Calu3 (cell line): ENCODE measurements around the gene CLEC2D. TPM values are rescaled to one million over a fixed set of nuclear protein-coding genes. Genes with fewer than 3 reads are reported as not detected.
A peak's percentile ranks its signal among the peaks of the same experiment; 100 is the strongest.

ENCODE experiments used
- BruUV-seq: library from RNA; stranded (reverse); fragments of 400-500 nt; replicated peaks from 2 replicates; lab custom pipeline; 2021; lab: Mats Ljungman, UMichigan
- CTCF ChIA-PET: fragments of 300-600 bp; sonication (Branson Sonifier 250); formaldehyde crosslinking; loops from one replicate; lab custom pipeline; 2022; ENCODE audit warnings: antibody characterized with exemption; lab: Charles Lee
- DNase-seq: peaks from one replicate; pipeline ENCODE4 v3.0.0; 2022
- H3K27ac Mint-ChIP-seq: one replicate; pipeline ENCODE4 v1.8.0; 2022; ENCODE audit warnings: mixed read lengths; ENCODE audit not compliant: unreplicated experiment
- H3K27me3 Mint-ChIP-seq: one replicate; pipeline ENCODE4 v1.8.0; 2022; ENCODE audit warnings: mixed read lengths; ENCODE audit not compliant: unreplicated experiment
- H3K36me3 Mint-ChIP-seq: one replicate; pipeline ENCODE4 v1.8.0; 2022; ENCODE audit warnings: mild to moderate bottlenecking, moderate library complexity, mixed read lengths; ENCODE audit not compliant: insufficient read depth, unreplicated experiment
- H3K4me1 Mint-ChIP-seq: one replicate; pipeline ENCODE4 v1.8.0; 2022; ENCODE audit warnings: mild to moderate bottlenecking, low read depth, mixed read lengths; ENCODE audit not compliant: unreplicated experiment
- H3K4me3 Mint-ChIP-seq: one replicate; pipeline ENCODE4 v1.8.0; 2022; ENCODE audit warnings: mild to moderate bottlenecking, low read depth, moderate library complexity, mixed read lengths; ENCODE audit not compliant: unreplicated experiment
- H3K9me3 Mint-ChIP-seq: one replicate; pipeline ENCODE4 v1.8.0; 2022; ENCODE audit warnings: low read depth, mixed read lengths; ENCODE audit not compliant: unreplicated experiment
- CTCF ChIP-seq: fragments of 200-600 bp; IDR thresholded peaks from one replicate; pipeline ENCODE4 v1.8.0; 2022; ENCODE audit warnings: antibody characterized with exemption; ENCODE audit not compliant: unreplicated experiment
- intact Hi-C: fragments of 100-400 bp; cut with micrococcal nuclease; formaldehyde crosslinking; loops from one replicate; pipeline ENCODE4 v1.10.0; 2022; ENCODE audit not compliant: unreplicated experiment
- total RNA-seq: library from RNA; stranded (reverse); gene quantifications from 2 replicates; pipeline ENCODE4 v1.2.3, GENCODE V29; 2022

Gene CLEC2D
- total RNA-seq, 1 experiment from 2014 or later = 5.8 TPM

- H3K9me3 Mint-ChIP-seq = no peaks in the 10 kb centered on the region
- no peak for TF ChIP-seq CTCF
Observed at GRCh38 chr12:9740106-9740750, 70.7 kb downstream of the CLEC2D start.

GRCh38 chr12:9741726-9742125, 72.2 kb downstream of the CLEC2D start:
- no peak for DNase-seq
- H3K9me3 Mint-ChIP-seq = no peaks in the 10 kb centered on the region
- CTCF ChIA-PET = interaction anchor here (0.9 to 2.1 kb wide), 3 partner anchors 34 to 181 kb away, joined by 3 to 17 read pairs (median 8); no protein-coding TSS in a partner anchor
- BruUV-seq = no TSS peak
- intact Hi-C loops = loop anchor here (10.0 kb wide), 1 partner anchor 273 kb away; the partner anchor contains the start of gene CLEC12B
- H3K27ac Mint-ChIP-seq = no peak overlapping the region
- no peaks in the 10 kb centered on the region for H3K27me3 Mint-ChIP-seq
- H3K4me3 Mint-ChIP-seq = no peak overlapping the region
- peaks cover 5% of the 10 kb centered on the region for H3K36me3 Mint-ChIP-seq
- peaks cover 41% of the 10 kb centered on the region for H3K4me1 Mint-ChIP-seq
- TF ChIP-seq CTCF = no peak

More at GRCh38 chr12:9740106-9740750, 70.7 kb downstream of the CLEC2D start:
- peaks cover 44% of the 10 kb centered on the region for H3K4me1 Mint-ChIP-seq
- BruUV-seq = no TSS peak
- peaks cover 5% of the 10 kb centered on the region for H3K36me3 Mint-ChIP-seq
- peak overlapping the region; percentile 67 for H3K4me3 Mint-ChIP-seq
- no peak overlapping the region for H3K27ac Mint-ChIP-seq
- no peak for DNase-seq
- CTCF ChIA-PET = interaction anchor here (0.6 kb wide), 2 partner anchors 199 to 690 kb away, joined by 3 to 5 read pairs; no protein-coding TSS in a partner anchor
- H3K27me3 Mint-ChIP-seq = no peaks in the 10 kb centered on the region
- intact Hi-C loops = loop anchor here (10.0 kb wide), 1 partner anchor 275 kb away; the partner anchor contains the start of gene CLEC12B

- DNase-seq = peak; percentile 13
- H3K4me3 Mint-ChIP-seq = peak overlapping the region; percentile 27
- intact Hi-C loops = loop anchor here (10.0 kb wide), 1 partner anchor 272 kb away; the partner anchor contains the start of gene CLEC12B
- no peaks in the 10 kb centered on the region for H3K27me3 Mint-ChIP-seq
- peaks cover 35% of the 10 kb centered on the region for H3K4me1 Mint-ChIP-seq
- peaks cover 5% of the 10 kb centered on the region for H3K36me3 Mint-ChIP-seq
- peak overlapping the region; percentile 63 for H3K27ac Mint-ChIP-seq
- TF ChIP-seq CTCF = no peak
- CTCF ChIA-PET = interaction anchor here (0.6 to 2.1 kb wide), 16 partner anchors 14 to 411 kb away, joined by 3 to 17 read pairs (median 4); no protein-coding TSS in a partner anchor
- BruUV-seq = no TSS peak
- H3K9me3 Mint-ChIP-seq = no peaks in the 10 kb centered on the region
Observed at GRCh38 chr12:9742661-9743060, 73.1 kb downstream of the CLEC2D start.

GRCh38 chr12:9745199-9745598, 75.7 kb downstream of the CLEC2D start:
- H3K4me3 Mint-ChIP-seq = no peak overlapping the region
- no peaks in the 10 kb centered on the region for H3K9me3 Mint-ChIP-seq
- no peaks in the 10 kb centered on the region for H3K27me3 Mint-ChIP-seq
- intact Hi-C loops = loop anchor here (10.0 kb wide), 1 partner anchor 270 kb away; the partner anchor contains the start of gene CLEC12B
- no peak overlapping the region for H3K27ac Mint-ChIP-seq
- no peak for TF ChIP-seq CTCF
- CTCF ChIA-PET = interaction anchor here (0.8 kb wide), 1 partner anchor 53 kb away, joined by 3 read pairs; no protein-coding TSS in a partner anchor
- no TSS peak for BruUV-seq
- H3K4me1 Mint-ChIP-seq = peaks cover 33% of the 10 kb centered on the region
- H3K36me3 Mint-ChIP-seq = peaks cover 3% of the 10 kb centered on the region
- DNase-seq = no peak

Other genes starting within 250 kb of the CLEC2D start
- not detected in 2 replicates for gene KLRB1, start 61.8 kb upstream of the CLEC2D start, total RNA-seq
- not detected in 2 replicates for gene CLECL1, start 63.4 kb downstream of the CLEC2D start, total RNA-seq
- gene CD69, start 91.2 kb downstream of the CLEC2D start, total RNA-seq = 1.7 and 2.6 TPM in 2 replicates
- 0.32 TPM in 1 of 2 replicates, not detected in the other for gene KLRF1, start 157.8 kb downstream of the CLEC2D start, total RNA-seq
- gene CLEC2B, start 199.6 kb downstream of the CLEC2D start, total RNA-seq = 0.51 TPM in 1 of 2 replicates, not detected in the other
- not detected in 2 replicates for gene KLRF2, start 211.8 kb downstream of the CLEC2D start, total RNA-seq